Neural progenitor cell (in vitro differentiated cells): Measurements from ENCODE around the gene PRDX6.

Source experiments
- CTCF ChIP-seq: fragments of 200-600 bp; sonication (generic); IDR thresholded peaks from 2 replicates; pipeline ENCODE4 v1.5.1; 2017; ENCODE audit warnings: antibody characterized with exemption, mild to moderate bottlenecking
- EZH2phosphoT487 ChIP-seq: fragments of 200-600 bp; sonication (generic); IDR thresholded peaks from 2 replicates; pipeline ENCODE4 v1.6.1; 2017; ENCODE audit warnings: antibody characterized with exemption

GRCh38 chr1:173495609-173496267 lies 18.6 kb downstream of the PRDX6 start:
- TF ChIP-seq CTCF (no peak), EZH2phosphoT487 (no peak)
